Activated CD4-positive, alpha-beta T cell treated with anti-CD3 and anti-CD28 coated beads, Interleukin-2, amount 50 U/mL, for 4 hours (primary cell): ENCODE data around the gene CAMK2B.

Experiments
- DNase-seq, 2 experiments: peaks; one replicate each; pipeline ENCODE4 v3.0.0-alpha.2; 2020

The CAMK2B gene

DNA sequence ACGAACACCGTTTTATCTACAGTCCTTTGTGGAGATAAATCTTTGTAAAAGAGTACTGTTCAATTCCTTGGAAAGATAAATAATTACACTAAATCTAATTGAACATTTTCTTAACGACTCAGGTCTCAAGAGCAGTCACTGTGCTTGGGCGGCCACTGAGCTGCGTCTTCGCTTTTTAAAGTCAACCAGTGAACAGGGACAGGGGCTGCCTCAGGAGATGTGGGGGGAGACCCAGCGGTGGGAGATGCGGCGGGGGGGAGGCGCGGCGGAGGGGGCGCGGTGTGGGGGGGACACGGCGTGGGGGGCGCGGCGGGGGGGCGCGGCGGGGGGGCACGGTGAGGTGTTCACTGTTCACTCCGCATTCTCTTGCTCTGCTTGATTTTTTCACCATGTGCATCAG lies 39.8 kb downstream of the CAMK2B start:
- DNase-seq, result no peak

DNA sequence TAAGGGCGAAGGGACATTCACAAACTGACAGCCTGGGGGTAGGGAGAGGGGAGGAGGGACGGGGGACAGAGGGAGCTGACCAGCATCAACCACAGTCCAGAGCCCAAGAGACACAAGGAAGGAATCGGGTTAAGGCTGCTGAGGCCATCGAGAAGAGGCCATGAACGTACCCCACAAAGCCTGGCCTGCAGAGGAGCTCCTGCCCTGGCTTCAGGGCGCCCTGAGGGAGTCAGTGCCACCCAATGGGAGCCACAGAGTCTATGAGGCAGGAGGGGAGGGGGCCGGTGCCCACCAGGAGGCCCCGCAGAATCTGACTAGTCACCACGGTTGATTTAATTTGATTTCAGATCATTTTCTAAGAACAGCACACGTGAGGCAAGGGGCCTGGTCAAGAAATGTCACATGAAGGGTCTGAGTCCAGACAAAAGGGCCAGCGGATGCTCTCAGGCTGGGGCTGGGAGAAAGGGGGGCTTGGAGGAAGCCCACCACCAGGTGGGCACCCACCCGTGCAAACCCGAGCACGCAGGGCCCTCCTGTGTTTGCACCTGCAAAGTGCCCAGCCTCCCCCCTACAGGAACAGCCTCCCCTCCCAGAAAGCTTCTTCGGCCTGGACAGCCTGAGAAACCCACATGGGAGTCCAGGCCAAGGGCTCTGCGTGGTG lies 40.4 kb downstream of the CAMK2B start:
- no peak for DNase-seq

DNA sequence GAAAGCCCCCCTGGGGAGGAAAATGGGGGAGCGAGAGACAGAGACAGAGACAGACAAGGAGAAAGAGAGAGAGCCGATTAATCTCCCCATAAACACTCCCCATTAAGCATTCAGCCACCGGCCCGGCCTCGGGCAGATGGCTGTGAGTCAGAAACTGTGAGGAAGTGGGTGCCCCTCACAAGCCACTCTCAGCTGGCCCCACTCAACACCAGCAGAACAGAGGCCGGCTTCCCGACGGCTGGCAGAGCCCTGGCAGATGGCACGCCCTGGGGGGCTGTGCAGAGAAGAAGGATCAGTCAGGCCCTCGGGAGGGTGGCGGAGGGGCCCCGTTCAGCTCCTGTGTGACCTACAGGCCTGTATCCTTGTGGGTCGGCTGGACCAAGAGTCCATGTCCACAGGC lies 41.2 kb downstream of the CAMK2B start:
- no peak for DNase-seq

DNA sequence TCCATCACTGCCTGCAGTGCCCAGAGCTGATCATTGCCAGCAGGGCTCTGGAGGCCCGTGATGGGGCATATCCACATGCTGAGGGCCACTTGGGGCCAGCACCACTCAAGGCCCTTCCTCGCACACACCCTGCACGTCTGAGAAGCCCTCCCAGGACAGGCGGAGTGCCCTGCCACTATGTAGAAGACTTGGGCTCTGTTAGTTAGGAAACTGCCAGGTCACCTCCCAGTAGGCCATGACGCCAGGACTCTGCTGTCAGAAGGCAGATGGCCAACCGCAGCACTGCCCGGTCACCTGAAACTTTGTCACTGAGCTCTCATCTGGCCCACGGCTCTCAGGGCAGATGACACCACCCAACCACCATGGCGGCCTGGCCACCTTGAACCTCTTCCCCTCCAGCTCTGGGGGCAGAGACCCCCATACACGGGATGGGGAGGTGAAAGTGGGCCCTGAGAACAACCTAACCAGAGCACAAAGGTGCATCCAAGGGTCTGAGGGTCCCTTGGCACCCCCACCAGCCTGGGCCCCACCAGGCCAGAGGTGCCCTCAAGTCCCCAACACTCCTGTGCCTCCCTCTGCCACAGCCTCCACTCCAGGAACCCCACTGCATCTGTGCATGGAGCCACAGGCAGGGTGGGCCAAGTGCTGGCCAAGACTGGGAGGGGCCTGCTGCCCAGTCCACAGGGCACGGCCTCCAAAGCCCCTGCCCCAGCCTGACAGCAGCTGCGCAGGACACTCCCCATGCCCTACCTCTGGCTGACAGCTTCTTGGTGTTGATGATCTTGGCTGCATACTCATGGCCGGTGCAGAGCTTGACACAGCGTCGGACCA lies 41.8 kb downstream of the CAMK2B start:
- DNase-seq, result no peak

DNA sequence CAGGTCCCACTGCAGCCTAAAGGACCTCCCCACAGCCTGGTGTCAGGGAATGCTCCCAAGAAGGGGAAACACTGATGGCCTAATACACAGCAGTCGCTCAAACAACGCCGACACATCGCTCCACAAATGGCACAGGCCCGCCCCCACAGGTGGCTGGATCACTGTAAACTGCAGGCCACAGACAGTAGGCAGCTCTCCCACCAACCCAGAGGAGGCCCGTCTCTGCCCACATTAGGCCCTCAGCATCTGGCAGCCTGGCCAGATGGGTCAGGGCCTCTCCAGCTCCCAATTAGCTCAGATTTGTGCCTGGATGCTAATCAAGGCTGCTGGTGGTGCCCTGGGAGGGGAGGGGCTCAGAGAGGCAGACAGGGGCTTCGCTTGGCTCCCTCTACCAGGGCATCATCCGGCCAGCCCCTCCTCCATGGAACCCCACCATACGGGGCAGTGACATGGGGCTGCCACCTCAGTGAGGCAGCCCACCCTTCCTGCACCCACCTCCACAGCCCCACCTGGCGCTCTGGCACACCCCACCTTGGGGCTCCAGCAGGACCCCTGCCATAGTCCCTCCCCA lies 42.7 kb downstream of the CAMK2B start:
- DNase-seq, result no peak

DNA sequence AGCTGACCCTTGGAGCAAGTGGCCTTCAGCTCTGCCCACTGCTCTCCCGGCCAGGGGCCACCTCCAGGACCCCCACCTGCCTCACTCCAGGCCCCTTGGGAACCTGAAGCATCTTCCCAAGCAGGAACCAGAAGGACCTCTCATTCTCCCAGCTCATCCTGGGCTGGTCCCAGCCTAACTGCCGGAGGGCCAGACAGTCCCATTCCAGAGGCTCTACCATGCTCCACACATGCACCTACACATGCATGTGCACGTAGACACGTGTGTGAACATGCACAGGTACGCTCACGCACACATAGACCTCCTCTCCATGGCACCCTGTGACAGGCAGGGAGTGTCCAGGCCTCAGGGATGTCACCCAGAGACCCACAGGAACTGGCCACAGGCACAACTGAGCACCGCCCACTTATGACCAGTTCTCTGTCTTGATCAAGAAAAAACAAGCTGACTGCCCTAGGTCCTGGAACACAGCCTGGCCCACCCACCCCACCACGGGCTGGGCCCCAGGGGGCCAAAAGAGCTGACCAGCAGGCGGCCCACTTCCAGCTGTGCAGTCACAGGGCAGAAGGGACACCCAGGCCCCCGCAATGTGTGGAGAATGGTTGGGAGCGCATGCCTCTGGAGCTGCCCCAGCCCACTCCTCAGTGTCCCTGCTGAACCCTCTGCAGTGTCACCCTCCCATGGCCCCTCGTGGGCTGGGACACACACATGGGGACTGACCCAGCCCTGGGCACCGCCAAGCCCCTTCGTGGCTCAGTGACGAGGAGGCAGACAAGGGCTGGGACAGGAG lies 43.4 kb downstream of the CAMK2B start:
- no peak for DNase-seq

DNA sequence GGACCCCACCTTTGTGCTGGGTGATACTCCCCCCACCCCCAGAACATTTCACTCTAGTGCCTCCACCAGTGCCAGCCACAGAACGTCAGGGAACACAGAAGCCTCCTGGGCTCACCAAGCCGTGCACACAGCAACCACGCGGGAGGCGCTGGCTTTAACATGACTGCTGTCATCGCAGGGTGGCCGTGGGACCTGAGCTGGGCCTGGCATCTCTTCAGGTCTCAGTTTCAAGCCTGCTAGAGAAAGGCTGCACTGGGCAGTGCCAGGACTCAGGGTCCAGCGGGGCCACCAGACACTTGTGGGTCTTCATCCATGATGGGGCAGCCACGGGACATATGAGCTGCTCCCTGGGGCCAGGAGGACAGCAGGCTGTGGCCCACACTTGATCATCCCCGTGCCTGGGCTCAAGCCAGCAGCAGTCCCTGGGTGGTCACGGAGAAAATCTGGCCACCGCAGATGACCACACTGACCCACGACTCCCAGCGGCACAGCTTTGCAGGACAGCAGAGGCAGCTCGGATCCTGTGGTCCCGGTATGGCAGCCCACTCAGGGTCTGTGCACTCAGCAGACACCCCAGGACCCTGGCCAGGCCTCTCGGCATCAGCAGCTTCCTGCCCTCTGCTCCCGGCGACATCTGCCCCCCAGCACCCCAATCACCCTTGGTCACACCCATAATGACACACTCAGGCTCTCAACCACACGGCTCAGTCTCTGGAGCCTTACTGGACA lies 44.2 kb downstream of the CAMK2B start:
- DNase-seq, result no peak

DNA sequence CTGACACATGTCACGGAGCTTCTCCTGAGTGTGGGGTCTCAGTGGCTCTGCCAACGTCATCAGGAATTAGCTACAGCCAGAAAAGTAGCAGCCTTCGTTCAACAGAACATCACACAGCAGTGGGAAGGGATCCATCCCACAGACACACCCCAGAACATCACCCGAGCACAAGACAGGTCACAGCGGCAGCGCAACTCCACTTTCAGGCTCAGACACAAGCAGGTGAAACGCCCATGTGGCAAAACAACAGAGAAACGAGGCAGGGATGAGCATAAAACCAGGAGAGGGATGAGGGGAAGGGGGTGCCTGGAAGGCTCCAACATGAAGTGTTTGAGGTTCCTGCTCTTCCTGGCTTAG lies 44.8 kb downstream of the CAMK2B start:
- DNase-seq, result no peak

DNA sequence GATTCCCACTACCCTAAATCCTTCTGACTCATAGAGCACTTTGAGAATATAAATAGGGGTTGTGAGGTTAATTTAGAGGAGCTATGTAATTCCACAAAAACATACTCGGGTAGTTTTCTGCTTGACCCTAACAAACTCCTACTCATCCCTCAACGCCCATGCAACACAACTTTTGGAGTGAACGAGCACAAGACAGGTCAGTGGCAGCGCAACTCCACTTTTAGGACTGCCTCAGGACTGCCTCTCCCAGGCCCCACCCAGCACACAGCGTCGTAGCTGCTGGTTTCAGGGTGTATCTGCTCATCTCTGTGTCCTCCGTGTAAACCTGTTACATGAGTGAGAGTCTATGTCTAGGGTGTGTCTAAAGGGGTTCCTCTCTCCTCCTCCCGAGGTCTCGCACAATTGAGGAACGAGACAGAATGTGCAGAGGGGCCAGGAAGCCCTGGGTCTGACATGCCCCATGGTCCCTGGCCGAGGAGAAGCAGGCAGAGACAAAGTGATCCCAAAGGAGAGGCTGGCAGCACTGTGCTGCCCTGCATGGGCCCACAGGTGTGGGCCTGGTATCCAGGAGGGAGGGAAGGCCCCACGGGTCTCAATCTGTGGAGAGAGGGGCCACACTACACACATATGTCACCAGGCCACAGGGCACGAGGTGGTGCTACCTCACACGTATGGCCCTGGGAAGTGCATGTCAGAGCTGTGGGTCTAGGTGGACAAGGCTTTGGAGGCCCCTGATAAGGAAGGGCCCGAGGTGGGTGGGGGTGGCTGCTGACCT lies 45.5 kb downstream of the CAMK2B start:
- no peak for DNase-seq

DNA sequence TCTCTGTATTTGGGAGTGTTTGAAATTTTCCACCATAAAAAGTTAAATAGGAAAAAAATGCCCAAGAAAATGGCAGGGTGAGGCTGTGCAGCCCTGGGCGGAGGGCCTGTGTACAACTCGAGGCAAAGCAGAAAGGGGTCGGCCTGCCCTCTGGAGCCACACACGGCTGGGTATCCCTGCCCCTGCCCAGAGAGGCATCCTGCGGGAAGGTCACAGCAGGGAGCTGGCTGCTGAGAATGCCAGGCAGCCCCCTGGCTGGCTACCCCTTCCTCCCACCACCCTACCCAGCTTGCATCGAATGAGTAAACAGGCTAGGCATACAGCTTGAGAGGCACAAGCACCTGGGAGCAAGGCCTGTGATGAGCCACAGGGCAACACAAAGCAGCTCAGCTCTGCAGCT lies 46.1 kb downstream of the CAMK2B start:
- DNase-seq, result no peak

DNA sequence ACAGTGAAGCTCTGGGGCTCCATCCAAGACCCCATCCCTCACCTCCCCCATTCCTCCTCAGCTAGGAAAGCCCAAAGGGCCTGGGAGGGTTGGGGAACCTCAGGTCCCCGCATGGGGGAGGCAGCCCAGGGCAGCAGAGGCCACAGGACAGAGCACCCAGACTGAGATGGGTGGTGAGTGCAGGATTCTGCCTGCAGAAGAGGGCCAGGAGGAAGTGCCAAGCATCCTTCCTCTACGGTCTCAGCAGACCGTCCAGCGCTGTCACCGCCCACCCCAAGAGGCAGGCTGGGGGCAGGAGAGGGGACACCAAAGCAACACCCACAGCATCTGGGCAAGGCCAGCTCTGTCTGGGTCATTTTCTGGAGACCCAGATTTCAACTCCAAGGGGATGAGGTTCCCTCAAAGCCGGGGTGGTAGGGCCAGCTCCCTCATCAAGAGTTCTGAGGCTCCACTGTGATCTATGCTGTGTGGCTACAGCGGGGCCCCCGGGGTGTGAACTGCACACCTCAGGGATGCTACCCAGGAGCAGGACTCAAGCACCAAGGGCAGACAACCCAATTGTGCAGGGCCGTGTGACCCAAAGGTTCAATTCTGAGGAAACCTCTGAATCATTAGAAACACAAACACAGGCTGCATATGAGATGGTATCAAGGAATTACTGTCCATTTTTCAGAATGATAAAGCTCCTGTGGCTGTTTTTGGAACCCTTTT lies 46.8 kb downstream of the CAMK2B start:
- no peak for DNase-seq

DNA sequence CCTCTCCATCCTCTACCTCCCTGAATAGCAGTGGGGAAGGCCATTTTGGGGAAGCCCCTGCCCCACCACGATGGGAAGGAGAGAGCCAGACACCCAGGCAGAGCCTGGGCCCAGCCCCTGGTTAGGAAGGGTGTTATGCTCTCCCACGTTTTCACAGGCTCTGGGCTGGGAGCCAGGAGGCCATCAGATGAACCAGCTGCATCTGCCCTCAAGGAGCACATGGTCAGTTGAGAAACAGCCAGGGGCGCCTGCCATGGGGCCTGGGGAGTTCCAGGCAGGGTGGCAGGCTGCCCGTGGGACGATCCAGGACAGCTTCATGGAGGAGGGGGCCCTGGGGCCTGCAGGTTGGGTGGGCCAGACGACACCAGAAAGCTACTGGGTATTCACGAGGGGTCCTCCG lies 47.5 kb downstream of the CAMK2B start:
- DNase-seq, result no peak

DNA sequence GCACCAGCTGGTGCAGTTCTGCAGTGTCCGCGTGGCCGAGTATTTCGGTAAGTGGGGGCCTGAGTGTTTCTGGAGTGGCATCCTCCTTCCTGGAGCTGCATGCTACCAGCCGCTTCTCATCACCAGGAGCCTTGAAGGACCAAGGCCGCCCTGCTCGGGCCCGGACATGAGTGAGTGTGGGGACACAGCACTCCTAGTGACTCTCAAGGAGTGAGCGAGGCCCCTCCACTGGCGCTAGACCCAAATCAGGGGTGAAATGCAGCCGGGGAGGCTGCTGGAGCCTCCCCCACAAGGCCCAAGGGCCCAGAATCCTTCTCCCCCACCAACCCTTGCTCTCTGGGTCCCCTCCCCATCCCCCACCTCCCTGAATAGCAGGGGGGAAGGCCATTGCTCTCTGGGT lies 48.0 kb downstream of the CAMK2B start:
- no peak for DNase-seq

DNA sequence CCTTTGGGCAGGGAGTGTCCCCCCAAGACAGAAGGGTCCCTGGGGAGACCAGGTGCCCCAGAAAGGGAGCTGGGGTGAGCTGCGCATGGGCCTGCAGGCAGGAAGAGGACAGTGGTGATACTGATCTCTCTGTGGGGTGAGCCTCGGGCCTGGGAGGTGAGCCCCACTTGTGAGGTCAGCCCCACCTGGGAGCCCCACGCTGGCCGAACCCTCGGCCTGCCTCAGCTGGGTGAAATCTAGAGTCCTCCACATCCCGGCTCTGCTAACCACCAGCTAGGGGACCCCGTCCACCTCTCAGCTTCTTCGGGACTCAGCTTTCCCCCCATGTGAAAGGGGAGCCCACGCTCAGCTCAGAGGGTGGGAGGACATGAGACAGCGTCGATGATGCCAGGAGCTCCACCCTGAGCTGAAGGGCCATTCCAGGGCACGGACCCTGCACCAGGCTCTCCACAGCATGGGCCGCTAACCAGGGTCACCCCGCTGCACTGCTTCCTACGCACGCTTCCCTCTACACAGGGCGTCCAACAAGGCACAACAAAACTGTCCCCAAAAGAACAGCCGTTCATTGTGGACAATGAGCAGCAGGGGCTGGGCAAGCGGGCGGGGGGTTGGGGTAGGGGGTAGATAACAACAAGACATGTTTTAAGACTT lies 48.7 kb downstream of the CAMK2B start:
- DNase-seq, result no peak

DNA sequence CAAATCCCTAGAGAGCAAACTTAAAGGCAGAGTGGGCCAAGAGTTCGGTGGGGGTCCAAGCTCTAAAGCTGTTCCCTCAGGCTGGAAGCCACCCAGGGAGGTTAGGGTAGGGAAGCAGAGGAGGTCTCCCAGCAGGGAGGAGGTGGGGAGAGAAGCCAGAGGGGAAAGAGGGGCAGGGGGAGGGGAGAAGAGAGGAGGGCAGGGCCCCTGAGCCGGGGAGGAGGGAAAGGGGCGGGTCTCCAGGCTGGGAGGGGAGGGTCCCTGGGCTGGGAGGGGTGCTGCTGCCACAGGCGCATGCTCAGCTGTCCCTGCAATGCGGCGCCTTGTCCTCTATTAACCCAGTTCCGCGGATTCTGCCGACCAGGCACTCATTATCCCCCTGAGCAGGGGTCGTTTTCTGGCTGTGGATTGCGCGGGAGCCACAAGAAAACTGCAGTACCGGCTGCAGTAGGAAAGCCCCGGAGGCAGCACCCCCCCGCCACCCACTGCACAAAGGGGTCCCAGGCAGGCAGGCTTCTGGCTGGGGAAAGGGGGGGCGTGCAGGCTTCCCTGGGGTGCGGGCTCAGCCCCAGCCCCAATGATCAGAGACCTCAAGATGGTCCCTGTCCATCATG lies 49.3 kb downstream of the CAMK2B start:
- DNase-seq, result no peak

DNA sequence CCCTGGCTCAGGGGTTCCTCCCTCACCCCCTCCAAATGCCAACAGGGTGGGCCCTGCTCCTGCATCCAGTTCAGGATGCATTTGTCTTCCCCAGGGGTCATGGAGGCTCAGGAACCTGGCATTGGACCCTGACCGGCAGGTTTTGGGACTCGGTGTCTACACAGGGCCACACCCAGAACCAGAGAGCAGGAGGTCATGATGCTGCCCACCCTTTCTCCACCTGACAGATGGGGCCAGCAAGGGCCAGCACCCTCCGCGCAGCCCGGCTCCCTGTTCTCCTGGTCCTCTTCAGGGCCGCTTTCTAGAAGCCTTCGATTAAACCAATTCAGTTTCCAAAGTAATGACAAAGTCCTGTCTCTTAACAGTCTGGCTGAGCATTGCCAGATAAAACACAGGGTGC lies 50.2 kb downstream of the CAMK2B start:
- no peak for DNase-seq

DNA sequence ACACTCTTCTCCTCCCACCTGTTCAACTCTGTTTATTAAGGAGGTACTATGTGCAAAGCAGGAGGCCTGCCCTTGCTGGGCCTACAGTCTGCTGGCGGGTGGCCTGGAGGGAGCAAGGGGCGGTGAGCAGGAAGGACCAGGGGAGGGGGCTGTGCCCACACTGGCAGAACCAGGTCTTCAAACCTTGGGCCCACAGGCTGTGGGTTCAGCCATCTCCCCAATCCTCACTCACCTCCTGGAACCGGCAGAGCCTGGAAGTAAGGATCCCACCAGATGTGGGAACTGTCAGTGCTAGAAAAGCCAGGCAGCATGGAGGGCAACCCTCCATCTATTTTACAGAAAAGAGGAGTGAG lies 50.8 kb downstream of the CAMK2B start:
- DNase-seq, result no peak

DNA sequence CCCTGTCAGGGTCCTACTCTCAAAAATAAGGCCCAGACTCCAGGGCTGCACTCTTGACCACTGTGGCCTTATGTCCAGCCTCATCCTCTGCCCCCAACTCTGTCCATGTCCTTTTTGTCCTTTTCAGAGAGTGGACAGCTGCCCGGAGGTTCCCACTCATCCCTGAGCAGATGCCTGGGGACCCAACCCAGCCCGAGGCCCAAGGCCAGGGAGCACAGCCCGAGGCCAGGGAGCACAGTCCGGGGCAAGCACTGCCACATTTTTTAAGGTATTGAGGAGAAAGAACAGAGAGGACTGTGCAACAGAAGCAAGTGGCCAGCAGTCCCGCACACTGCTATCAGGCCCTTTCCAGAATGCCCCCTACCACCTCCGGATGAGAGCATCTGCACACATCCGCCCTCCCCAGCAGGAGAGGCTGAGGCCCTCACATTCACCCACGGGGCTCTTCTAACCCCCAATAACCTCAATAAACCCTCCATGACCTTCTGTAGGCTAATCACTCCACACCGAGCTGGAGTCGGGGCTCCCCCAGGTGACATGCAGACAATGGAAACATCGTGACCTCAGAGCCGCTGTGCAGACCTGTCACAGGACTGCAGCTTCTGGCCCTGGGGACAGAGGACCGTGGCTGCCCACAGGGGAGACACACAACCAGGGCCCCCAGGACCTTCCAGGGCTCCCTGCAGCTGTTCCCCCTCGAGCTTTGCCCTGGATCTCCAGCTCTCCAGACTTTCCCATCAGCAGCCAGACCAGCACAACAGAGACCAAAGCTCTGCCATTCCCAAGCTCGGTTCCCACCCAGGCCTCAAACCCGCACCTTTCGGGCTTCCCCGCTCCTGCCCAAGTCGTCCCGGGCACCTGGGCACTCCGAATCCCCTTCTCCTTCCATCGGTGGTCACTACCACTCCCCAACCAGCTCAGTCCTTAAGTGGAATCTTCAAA lies 51.4 kb downstream of the CAMK2B start:
- no peak for DNase-seq

DNA sequence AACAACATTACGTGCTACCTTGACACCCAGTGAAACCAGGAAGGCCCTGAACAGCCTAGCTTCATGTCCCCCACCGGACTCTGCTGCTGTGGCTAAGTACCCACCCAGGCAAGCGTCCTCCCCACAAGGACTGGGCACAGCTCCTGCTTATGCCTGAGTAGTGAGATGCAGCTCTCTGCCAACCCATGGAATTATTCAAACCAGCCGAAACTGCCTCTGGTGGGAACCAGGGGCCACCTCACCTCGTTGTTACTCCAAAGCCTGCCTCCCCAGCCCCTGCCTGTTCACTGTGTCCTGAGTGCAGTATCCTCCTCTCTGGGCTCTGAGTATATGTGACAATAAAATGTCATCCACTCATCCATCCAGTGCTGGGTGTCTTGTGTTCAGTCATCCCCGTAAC lies 52.4 kb downstream of the CAMK2B start:
- DNase-seq, result no peak
